Testis (tissue), 3 donors: Measurements from ENCODE around the gene CCDC177. TPM values are rescaled to one million over a fixed set of nuclear protein-coding genes. Genes with fewer than 3 reads are reported as not detected.

Source experiments
- DNase-seq: peaks from one replicate; pipeline ENCODE4 v3.0.0-alpha.2; 2019
- H3K27ac ChIP-seq, 2 donors: fragments of 200-600 bp; sonication (generic); one replicate each; pipeline ENCODE4 v1.5.1; 2019
- H3K27me3 ChIP-seq: fragments of 200-600 bp; sonication (generic); one replicate; pipeline ENCODE4 v1.5.1; 2019
- H3K36me3 ChIP-seq: fragments of 200-600 bp; sonication (generic); one replicate; pipeline ENCODE4 v1.5.1; 2017; ENCODE audit warnings: low read depth; ENCODE audit errors: missing control alignments
- H3K4me1 ChIP-seq: fragments of 200-600 bp; sonication (generic); one replicate; pipeline ENCODE4 v1.5.1; 2019
- H3K4me3 ChIP-seq, 2 donors: fragments of 200-600 bp; sonication (generic); one replicate each; pipeline ENCODE4 v1.5.1; 2017 to 2019
- H3K9me3 ChIP-seq: fragments of 200-600 bp; sonication (generic); one replicate; pipeline ENCODE4 v1.5.1; 2017
- POLR2A ChIP-seq: fragments of 450-650 bp; IDR thresholded peaks from one replicate; pipeline ENCODE4 v1.6.1; 2017; ENCODE audit warnings: antibody characterized with exemption, mild to moderate bottlenecking, moderate library complexity
- WGBS, 2 donors: methylation state at CpG; one replicate each; pipeline ENCODE4 v1.1.5; 2018; 5-methylcytosine and 5-hydroxymethylcytosine counted together
- intact Hi-C: fragments of 100-400 bp; cut with DNase I; formaldehyde crosslinking; loops from one replicate; pipeline ENCODE4 v1.15.1; 2023; ENCODE audit warnings: low total_unique reads
- polyA plus RNA-seq: library from polyadenylated mRNA; stranded (reverse); fragments of 350-450 nt; fragmentation: Illumina TruSeq; extraction: RNeasy Lipid Tissue Mini Kit (QIAGEN cat#74804); gene quantifications from one replicate; pipeline ENCODE4 v1.2.3, GENCODE V29; 2014; ENCODE audit warnings: low read depth, low replicate concordance; ENCODE audit not compliant: insufficient read depth
- total RNA-seq, 2 donors: library from RNA; depleted of rRNA; stranded (reverse); fragments of >200 nt; gene quantifications; one replicate each; pipeline ENCODE4 v1.2.3, GENCODE V29; 2016
- TF ChIP-seq, protein P1 (sequence below), 3 experiments: fragments of 450-650 bp in 2 of 3; fragments of 200-600 bp in 1 of 3; sonication (generic) in 1 of 3; IDR thresholded peaks; one replicate each; pipeline ENCODE4 v1.5.1; 2016 to 2019; ENCODE audit warnings: antibody characterized with exemption in 3 of 3, mild to moderate bottlenecking in 2 of 3, moderate library complexity in 1 of 3

The CCDC177 gene
- total and polyA plus RNA-seq, 3 donors from 2014 or later: 0.63 to 1.9 (median 1.7) TPM

DNA sequence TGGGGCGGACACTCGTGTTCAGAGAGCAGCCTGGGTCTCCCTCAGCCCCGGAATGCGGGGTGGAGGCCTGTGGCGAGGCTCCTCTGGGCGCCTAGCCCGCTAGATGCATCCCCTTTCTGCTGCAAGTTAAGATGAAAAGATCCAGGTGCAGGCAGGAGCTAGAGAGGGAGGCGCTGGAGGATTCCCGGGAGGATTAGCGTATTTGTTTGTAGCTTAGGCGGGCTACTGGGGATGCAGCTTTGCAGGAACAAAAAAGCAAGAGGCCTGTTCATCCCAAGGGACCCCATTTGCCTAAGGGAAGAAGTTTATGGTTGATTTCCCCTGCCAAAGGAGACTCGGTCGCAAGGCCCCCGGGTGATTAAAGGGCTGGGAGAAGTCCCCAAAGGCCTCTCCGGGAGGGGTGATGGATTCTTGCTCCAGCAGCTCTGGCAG, 824 bp downstream of the CCDC177 start:
- DNase-seq: no peak
- peak overlapping the region in 1 of 2 donors; percentile 29 for H3K4me3 ChIP-seq
- TF ChIP-seq, protein P1, sequence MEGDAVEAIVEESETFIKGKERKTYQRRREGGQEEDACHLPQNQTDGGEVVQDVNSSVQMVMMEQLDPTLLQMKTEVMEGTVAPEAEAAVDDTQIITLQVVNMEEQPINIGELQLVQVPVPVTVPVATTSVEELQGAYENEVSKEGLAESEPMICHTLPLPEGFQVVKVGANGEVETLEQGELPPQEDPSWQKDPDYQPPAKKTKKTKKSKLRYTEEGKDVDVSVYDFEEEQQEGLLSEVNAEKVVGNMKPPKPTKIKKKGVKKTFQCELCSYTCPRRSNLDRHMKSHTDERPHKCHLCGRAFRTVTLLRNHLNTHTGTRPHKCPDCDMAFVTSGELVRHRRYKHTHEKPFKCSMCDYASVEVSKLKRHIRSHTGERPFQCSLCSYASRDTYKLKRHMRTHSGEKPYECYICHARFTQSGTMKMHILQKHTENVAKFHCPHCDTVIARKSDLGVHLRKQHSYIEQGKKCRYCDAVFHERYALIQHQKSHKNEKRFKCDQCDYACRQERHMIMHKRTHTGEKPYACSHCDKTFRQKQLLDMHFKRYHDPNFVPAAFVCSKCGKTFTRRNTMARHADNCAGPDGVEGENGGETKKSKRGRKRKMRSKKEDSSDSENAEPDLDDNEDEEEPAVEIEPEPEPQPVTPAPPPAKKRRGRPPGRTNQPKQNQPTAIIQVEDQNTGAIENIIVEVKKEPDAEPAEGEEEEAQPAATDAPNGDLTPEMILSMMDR (IDR thresholded peaks at IDR 0.05): no peak
- no peak for TF ChIP-seq POLR2A
- no peaks in the 10 kb centered on the region for H3K36me3 ChIP-seq
- intact Hi-C loops: no loop called here
- no peaks in the 10 kb centered on the region for H3K27me3 ChIP-seq
- peaks cover 8% of the 10 kb centered on the region for H3K4me1 ChIP-seq
- no peak overlapping the region for H3K27ac ChIP-seq
- 3 to 6% methylated on average over 10 to 15 of the region's 15 CpGs for WGBS, 2 donors
- H3K9me3 ChIP-seq: no peaks in the 10 kb centered on the region

DNA sequence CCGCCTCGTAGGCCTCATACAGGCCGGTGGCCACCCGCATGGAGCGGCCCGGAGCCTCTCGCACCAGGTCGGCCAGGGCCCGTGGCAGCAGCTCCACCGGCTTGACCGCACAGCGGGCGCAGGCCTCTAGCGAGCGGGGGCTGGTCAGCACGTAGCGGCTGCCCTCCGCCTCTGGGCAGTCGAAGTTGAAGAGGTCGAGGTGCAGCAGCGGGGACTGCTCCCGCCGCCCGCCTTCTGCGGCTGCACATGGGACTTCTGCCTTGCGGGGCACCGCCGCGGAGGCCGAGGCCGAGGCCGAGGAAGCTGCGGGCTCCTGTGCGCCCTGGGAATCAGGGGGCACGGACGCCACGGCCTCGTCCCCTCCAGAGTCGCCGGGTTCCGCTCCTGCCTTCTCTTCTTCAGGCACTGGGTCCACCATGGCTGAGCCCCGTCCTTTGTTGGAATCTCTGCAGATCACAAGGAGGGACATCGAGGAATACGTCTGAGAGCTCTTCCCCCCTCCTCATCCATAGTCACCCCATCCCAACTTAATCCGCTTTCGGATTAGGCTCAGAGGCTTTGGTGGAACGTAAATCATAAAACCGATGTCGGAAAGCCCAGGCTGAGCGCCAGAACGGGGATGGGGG, 1.4 kb downstream of the CCDC177 start:
- Histone ChIP-seq H3K4me1 (peaks cover 8% of the 10 kb centered on the region), H3K36me3 (no peaks in the 10 kb centered on the region), H3K27me3 (no peaks in the 10 kb centered on the region), H3K4me3 (peak overlapping the region; percentile 1 to 36), H3K9me3 (no peaks in the 10 kb centered on the region), H3K27ac (no peak overlapping the region)
- 0 to 19% methylated on average over 1 to 51 of the region's 51 CpGs for WGBS, 2 donors
- DNase-seq: no peak
- no peak for TF ChIP-seq POLR2A
- TF ChIP-seq, protein P1 (IDR thresholded peaks at IDR 0.05): no peak
- intact Hi-C loops: no loop called here

DNA sequence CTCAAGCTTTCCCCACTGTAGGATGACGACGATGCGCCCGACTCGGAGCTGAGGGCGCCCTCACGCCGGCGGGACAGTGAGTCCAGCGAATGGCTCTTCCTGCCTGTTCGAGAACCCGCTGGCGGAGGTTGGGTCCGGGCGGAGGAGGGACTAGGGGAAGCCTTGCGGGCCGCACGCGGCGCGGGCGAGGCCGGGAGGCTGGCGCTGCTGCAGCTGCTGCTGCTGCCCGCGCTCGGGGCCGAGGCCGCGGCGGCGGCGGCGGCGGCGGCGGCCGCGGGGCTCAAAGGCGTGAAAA, 1.9 kb downstream of the CCDC177 start:
- no peak for TF ChIP-seq POLR2A
- TF ChIP-seq, protein P1 (IDR thresholded peaks at IDR 0.05): no peak
- 20 to 26% methylated on average over 1 to 36 of the region's 40 CpGs for WGBS, 2 donors
- H3K4me3 ChIP-seq: peak overlapping the region; percentile 39 to 42
- H3K4me1 ChIP-seq: peaks cover 8% of the 10 kb centered on the region
- DNase-seq: no peak
- no peak overlapping the region for H3K27ac ChIP-seq
- no peaks in the 10 kb centered on the region for H3K9me3 ChIP-seq
- H3K36me3 ChIP-seq: no peaks in the 10 kb centered on the region
- H3K27me3 ChIP-seq: no peaks in the 10 kb centered on the region
- intact Hi-C loops: no loop called here

DNA sequence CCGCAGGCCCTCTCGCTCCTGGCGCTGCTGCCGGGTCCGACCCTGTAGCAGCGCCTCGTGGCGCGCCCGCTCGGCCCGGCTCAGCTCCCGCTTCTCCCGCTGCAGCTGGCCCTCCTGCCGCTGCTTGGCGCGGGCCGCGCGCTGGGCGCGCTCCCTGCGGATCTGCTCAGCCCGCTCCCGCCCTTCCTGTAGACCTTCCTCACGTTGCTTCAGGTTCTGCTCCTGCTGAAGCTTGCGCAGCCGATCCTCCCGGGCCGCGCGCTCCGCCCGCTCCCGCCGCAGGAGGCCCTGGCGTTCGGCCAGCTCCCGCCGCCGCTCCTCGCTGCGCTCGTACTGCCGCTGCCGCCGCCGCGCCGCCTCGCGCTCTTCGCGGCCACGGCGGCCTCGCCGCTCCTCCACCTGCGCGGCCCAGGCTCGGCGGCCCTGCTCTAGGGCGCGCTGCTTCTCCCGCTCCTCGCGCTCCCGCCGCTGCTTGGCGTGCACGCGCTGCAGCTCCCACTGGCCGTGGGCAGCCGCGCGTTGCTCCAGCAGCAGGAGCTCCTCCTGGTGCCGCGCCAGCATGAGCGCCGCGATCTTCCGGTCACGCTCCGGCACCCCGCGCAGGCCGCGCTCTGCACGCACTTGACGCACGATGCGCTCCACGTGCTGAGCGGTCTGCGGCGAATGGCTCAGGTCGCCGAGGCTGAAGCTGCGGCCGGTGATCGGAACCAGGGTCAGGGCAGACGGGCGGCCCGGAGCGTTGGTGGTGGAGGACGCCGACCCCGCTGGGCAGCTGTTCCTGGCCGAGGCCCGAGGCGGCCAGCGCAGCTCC, 2.4 kb downstream of the CCDC177 start:
- Histone ChIP-seq H3K4me3 (peak overlapping the region; percentile 39 to 42), H3K36me3 (no peaks in the 10 kb centered on the region), H3K4me1 (peaks cover 8% of the 10 kb centered on the region), H3K9me3 (no peaks in the 10 kb centered on the region), H3K27ac (no peak overlapping the region), H3K27me3 (no peaks in the 10 kb centered on the region)
- DNase-seq: peak; percentile 52
- 1 to 9% methylated on average over 46 to 101 of the region's 112 CpGs for WGBS, 2 donors
- TF ChIP-seq, protein P1 (IDR thresholded peaks at IDR 0.05): no peak
- TF ChIP-seq POLR2A: no peak
- intact Hi-C loops: no loop called here
